GM18868 (cell line): ENCODE data around the gene CCNG2.
A peak's percentile ranks its signal among the peaks of the same experiment; 100 is the strongest.
"Not testable (repeated sequence)": the region's sequence is repeated elsewhere in the genome, so short reads cannot be mapped to it uniquely, and the experiment has no call there.

Source experiments
- ATAC-seq: cut with Tn5 transposase; IDR thresholded peaks from one replicate; pipeline ENCODE4 v1.9.1; 2021; ENCODE audit warnings: mild to moderate bottlenecking, moderate library complexity; ENCODE audit not compliant: unreplicated experiment

The CCNG2 gene, protein sequence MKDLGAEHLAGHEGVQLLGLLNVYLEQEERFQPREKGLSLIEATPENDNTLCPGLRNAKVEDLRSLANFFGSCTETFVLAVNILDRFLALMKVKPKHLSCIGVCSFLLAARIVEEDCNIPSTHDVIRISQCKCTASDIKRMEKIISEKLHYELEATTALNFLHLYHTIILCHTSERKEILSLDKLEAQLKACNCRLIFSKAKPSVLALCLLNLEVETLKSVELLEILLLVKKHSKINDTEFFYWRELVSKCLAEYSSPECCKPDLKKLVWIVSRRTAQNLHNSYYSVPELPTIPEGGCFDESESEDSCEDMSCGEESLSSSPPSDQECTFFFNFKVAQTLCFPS

DNA sequence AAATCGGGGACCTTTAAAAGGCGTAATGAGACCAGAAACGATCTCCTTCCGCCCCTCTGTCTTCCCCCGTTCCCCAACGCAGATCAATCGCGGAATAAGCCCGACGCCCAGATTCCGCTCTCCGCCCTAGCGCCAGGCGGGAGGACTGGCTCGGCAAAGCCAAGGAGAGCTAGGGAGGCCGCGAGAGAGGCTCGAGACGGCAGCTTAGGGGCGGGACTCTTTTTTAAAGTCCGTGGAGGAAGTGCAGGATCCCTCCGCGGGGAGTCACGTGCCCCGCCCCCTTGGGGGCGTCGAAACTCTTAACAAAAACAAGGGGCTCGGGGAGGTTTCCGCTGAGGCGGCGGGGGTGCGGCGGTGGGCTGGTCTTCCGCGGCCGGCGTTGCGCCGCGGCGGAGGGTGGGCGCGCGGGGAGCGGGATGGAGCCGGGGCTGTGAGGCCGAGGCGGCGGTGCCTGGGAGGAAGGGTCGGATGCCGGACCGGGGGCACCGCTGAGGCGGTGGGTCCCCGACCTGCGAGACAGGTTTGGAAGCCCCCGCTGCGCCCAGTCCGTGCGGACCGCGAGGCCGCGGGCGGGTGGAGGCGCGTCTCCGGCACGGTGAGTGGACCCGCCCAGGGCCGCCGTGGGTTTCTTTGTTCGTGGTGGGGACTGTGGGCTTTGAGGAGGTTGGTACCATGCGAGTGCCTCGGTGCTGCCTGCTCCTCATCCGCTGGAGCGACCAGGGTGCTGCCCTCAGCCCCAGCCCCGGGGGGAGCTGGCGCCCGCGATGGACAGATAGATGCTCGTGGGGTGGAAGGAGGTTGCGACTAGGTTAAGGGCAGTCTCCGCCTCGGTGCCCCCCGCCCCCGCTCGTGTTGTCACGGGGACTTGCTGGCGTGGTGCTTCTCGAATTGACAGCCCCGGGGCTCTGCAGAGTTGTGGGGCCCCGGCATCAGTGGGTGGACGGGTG is at the start of gene CCNG2:
Gene CCNG2, plus strand, starts transcription at position 296 of the 947 bp plus-strand sequence. CDS start 1,326 bp downstream, outside the sequence.
- ATAC-seq = peak; percentile 7

DNA sequence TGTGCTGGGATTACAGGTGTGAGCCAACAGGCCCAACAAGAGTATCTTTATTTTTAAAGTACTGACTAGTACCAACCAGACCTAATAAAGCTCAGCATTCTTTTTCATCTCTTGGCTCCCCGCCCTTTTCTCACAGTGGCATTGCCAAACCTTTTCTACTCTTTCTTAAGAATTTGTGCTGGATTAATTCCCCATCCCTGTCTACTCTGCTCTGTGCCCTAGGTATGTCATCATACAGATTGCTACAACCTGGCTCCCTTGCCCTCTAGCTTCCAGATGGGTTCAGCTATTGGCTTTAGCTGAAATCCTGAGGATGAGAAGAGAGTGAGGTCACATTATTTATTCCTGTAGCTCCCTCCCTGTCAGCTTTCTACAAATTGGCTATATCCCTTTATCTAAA is 46.3 kb upstream of the CCNG2 start:
- no peak for ATAC-seq

DNA sequence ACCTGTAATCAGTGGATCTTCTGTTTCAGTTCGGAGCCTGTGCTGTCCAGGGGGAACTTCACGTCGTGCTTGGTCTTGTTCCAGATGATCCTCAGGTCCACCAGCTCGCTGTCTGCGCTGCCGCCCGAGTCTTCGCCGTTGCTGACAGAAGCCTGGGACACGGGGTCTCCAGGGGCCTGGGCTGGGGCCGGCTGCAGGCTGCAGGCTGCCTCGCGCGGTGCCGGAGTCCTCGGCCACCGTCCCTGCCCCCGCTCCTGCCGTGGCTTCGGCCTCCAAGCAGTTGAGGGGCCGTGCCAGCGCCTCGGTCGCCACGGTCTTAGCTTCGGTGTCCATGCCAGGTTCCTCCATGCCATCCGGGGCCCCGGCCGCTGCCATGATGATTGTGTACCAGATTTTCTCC is 43.9 kb upstream of the CCNG2 start:
- no peak for ATAC-seq

DNA sequence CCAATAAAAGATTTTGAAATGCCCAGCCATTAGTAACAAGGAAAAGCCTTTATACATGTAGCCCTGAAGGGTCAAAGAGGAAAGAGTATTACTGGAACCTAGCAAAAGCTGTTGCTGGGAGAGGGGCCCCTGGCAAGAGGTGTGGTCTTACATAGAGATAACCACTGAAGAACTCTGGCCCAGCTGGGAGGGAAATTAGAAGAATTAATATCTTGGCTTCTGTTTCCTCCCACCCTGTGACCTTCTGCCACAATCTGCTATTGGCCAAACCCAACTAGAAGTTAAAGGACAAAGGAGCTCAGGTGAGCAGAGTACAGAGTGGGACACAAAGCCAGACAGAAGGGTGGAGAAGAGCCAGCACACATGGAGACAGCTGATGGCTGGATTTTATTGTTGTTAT is 39.3 kb upstream of the CCNG2 start:
- ATAC-seq = no peak

DNA sequence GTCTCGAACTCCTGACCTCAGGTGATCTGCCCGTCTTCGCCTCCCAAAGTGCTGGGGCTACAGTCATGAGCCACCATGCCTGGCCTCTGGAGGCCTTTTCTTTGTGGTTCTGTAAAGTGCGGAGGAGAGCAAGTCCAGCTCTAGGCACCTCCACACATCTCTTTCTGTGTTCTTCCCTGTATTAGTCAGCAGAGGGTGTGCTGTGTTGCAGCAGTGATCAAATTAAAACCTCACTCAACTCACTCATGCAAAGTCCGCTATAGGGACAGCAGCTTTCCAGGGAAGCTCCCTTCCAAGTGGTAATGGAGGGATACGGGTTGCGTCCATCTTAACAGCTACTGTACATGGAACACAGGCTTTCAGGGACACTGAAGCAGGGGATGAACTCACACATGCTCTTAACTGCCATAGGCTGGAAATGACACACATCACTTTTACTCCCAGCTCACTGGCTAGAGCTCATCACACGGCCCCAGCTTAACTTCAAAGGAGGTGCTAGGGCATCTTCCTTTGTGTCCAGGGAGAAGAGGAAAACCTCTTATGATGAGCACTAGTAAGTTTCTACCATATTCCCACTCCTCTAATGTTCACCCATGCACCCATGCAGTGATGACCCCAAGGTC is 36.0 kb upstream of the CCNG2 start:
- no peak for ATAC-seq

DNA sequence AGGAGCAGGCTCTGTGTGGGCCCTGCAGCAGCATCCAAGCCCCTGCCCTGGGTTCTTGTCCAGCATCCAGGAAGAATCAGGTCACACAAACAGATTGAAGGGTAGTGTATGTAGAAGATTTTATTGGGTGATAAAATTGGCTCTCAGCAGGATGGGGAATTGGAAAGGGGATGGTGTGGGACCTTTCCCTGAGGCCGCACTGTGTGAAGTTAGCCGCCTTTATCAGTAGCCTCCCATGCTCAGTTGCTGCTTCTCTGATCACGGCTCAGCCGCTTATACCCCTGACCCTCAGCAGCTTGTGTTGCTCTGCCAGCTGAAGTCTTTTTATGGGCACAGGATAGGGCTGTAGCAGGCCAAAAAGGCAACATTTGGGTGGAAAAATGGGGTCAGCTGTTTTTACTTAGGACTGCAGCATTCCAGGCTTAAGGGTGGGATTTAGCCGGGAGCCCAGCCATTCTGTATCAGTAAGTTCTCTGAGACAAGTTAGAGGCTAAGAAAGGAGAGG is 35.2 kb upstream of the CCNG2 start:
- ATAC-seq = no peak

DNA sequence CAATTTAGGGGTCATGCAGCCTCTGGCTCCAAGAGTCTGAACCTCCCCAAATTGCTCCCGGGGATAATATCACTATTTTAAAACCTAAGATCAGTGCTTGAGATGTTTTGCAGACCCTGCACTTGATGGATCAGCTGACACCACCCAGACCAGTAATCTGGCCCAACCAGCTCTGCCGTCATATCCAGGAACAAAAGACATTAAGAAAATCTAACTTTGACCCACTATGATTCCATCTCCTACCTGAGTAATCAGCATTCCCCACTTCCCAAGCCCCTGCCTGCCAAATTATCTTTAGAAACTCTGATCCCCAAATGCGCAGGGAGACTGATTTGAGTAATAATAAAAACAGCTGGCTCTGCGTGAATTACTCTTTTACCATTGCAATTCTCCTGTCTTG is 34.4 kb upstream of the CCNG2 start:
- no peak for ATAC-seq

DNA sequence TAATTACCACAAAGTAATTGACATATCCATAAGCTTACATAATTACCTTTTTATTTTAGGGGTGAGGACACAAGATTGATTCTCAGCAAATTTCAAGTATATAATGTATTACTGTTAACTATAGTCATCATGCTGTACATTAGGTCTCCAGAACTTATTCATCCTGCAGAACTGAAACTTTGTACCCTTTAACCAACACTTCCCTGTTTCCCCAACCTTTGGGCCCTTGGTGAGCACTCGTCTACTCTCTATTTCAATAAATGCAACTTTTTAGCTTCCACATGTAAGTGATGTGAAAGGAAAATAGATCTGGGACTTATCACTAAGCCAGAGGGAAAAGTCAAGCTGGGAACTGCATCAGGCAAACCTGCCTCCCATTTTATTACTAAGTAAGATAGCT is 33.6 kb upstream of the CCNG2 start:
- ATAC-seq = no peak

DNA sequence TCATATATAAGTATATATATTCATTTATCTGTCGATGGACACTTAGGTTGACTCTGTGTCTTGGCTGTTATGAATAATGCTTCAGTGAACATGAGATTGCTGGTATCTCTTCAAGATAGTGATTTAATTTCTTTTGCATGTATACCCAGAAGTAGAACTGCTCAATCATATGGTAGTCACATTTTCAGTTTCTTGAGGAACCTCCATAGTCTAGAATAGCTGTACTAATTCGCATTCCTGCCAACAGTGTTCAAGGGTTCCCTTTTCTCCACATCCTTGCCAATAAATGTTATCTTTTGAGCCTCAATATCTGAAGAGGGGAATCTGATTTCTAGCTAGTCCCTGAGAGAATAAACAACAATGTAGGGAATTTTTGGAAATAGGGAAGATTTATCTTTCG is 32.4 kb upstream of the CCNG2 start:
- ATAC-seq = no peak

DNA sequence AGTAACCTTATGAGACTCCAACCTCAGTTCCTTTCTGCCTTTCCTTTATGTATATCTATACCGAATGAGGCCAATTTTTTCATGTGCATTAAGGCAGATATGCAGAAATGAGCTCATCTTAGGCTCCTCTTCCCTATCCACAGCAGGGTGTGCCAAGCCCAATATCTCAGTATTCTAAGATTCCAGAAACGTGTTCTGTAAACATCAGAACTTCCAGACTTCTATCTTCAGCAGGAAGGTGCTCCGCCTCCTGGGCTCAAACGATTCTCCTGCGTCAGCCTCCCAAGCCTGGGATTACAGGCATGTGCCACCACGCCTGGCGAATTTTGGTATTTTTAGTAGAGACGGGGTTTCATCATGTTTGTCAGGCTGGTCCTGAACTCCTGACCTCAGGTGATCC is 31.0 kb upstream of the CCNG2 start:
- no peak for ATAC-seq

DNA sequence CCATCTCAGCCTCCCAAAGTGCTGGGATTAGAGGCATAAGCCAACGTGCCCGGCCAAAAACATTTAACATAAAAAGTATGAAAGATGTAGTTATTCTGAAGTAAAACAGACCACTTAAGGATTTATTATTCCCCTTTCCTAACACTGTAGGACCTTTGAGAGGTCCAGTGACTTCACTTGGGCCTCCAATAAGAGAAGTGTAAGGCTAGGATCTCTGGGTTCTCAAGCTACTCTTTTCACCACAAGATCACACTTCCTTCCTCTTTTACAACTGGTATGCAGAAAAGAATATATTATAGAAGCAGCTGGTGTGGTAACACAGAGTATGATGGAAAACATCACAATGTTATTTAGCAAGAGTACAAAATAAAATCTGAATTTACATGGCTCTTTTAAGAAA is 30.2 kb upstream of the CCNG2 start:
- ATAC-seq = peak; percentile 91

DNA sequence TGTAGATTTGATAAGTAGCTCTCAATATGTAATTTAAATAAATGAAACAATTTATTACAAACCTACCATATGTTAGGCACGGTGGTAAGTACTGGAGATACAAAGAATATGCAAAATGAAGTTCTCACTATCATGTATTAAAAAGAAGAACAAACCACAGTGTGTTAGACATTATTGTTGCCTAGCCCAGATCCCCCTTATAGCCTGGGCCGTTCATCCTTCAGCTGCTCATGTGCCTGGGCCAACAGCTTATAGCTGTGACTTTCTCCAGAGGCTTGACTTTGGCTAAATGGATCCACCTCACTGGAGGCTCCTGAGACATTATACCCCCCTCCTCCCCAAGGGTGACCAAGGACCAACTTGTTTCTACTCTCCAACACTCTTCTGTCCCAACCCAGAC is 29.8 kb upstream of the CCNG2 start:
- peak; percentile 34 for ATAC-seq

DNA sequence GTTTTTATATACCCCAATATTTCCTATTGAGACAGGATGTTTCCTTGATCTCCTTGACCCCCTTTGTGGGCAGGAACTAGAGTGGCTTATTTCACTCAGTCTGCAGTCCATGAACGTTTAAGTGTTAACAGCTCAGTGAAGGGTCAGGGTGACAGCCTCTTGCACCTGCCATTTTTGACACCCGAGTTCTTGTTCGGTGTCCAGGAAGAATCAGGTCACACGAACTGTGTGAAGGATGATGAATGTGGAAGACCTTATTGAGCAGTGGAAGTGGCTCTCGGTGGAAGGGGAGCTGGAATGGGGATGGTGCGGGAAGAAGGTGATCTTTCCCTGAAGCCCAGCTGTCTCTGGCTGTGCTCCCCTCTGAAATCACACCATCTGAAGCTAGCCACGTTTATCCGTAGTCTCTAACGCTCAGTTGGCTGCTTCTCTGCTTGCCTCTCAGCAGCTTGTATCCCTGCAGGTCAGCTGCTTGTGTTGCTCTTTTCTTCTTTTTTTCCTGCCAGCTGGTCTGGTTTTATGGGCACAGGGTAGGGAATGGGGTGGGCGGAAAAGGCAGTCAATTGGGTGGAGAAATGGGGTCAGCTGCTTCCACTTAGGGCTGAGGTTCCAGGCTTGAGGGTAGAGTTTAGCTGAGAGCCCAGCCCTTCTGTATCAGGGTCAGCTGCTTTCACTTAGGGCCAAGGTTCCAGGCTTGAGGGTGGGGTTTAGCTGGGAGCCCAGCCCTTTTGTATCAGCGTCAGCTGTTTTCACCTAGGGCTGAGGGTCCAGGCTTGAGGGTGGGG is 29.0 kb upstream of the CCNG2 start:
- no peak for ATAC-seq

DNA sequence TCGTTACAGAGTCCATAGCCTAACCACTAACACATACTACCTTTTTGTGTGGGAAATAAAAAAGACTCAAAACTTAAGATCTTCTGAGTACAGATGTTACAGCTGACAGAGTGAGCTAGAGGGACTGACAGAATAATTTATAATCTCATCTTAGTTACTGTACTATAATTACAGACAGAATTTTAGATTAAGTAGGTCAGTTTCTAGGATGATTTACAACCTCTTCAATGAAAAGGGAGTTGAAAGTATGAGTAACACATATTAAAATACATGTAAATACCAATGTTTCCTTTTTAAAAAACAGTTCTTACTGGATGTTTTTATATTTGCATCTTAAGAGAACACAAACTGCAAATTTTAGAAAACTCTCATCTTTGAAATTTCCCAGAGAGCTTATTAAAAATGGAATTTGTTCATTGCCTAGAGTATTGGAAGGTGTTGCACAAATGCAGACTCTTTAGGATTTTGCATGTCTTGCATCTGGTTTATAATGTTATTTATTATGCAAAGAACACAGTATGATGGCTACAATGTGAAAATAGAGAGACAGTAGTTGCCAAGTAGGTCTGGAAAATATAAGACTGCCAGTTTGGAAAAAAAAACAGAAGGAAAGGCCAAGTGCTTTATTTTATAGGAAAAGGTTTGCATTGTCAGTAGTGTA is 24.2 kb upstream of the CCNG2 start:
- no peak for ATAC-seq

DNA sequence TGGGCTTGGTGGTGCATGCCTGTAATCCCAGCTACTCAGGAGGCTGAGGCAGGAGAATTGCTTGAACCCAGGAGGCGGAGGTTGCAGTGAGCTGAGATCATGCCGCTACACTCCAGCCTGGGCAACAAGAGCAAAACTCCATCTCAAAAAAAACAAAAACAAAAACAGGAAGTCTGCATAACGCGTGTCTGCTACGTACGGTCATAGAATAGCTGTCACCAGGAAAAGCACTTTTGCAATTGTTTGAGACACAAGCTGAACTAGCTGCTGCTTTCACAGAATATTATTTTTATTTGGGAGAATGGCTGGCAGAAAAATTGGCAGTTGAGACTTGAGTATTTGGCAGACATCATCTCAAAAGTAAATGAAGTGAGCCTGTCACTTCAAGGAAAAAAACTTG is 19.6 kb upstream of the CCNG2 start:
- not testable (repeated sequence) for ATAC-seq

DNA sequence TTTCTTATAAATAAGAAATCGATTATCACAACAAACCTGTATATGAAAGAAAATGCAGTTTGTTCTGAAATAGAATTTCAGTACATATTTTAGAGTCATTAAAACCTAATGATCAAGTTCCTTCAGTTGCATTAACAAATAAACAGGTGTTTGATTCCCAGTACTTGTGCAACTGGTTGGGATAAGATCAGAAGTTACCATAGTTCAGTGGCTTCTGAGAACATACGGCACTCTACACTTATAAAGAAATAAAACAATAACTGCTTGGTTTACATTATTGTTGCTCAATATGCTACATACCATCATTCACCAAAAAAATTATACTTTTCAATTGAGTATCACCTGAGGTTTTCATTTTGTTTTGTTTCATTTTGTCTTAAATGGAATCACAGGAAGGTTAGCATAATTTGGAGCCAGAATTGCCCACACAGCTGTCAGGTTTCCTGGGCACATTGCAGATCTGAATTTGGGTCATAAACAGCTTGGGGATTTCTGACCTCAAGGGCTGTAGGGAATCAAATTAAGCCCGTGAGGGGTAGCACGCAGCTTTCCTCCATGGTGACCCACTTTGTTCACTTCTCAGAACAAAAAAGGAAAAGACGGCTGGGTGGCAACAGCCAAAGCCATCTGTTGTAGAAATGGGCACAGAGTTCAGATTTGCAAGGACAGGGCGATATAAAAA is 14.9 kb upstream of the CCNG2 start:
- no peak for ATAC-seq

DNA sequence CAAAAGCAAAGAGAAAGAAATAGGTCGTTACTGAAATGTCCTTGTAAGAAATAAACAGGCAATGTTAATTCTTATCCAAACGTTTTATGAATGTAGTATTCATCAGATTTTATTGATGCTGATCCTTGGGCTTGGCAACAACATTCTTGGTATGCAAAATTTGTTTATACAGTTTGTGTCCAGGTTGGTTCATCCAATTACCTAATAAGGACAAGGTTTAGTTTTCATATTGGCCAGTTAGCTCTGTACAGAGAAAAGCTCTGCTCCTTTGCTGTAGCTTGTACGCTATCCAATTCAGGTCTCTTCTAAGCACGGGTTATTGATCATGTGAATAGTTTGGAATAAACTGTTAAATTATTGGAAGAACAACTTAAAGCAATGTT is 14.4 kb upstream of the CCNG2 start:
- ATAC-seq = no peak

DNA sequence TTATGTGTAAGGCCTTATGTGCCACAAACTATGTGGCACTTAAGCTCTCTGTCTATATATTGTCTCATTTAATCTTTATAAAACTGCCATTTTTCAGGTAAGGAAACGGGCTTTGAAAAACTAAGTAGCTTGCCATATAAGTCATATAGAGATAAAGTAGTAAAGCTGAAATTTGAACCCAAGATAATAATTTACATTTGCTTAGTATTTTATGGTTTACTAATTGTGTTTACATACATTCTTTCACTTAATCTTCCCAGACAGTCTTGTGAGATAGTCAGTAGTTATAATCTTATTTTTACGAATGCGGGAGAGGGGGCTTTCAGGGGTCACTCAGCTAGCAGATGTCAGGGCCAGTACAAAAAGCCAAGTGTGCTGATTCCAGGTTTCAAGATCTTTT is 13.9 kb upstream of the CCNG2 start:
- ATAC-seq = no peak

DNA sequence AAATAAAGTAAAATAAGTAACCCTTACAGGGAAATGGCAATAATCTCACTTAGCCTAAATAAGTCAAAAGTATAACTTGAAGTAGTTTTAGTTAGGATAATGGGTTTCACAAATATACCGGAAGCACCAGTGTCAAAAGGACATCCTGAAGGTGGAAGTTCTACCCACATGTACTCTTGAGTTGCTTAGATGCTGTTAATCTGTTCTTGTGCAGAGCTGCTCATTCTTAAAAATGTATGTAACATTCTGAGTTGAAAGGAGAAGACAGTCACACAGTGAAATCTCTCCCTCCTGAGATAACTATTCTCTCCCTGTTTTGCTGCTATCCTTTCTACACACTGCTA is 11.2 kb upstream of the CCNG2 start:
- peak; percentile 56 for ATAC-seq
